Activated CD4-positive, alpha-beta T cell treated with anti-CD3 and anti-CD28 coated beads, Interleukin-2, amount 10 ng/mL, durations not matched to agents 24 days and 14 days (primary cell): ENCODE data around the gene NTSR1. TPM values are rescaled to one million over a fixed set of nuclear protein-coding genes. Genes with fewer than 3 reads are reported as not detected.

ENCODE experiments used
- DNase-seq: peaks from one replicate; pipeline ENCODE4 v3.0.0; 2022
- H3K27ac Mint-ChIP-seq: one replicate; pipeline ENCODE4 v1.8.0; 2022; ENCODE audit warnings: mild to moderate bottlenecking, mixed read lengths
- H3K27me3 Mint-ChIP-seq: one replicate; pipeline ENCODE4 v1.8.0; 2022; ENCODE audit warnings: mixed read lengths
- H3K36me3 Mint-ChIP-seq: one replicate; pipeline ENCODE4 v1.8.0; 2022; ENCODE audit warnings: low read depth, mild to moderate bottlenecking, mixed read lengths
- H3K4me1 Mint-ChIP-seq: one replicate; pipeline ENCODE4 v1.8.0; 2021; ENCODE audit warnings: mixed read lengths
- H3K4me3 Mint-ChIP-seq: one replicate; pipeline ENCODE4 v1.8.0; 2022; ENCODE audit warnings: mild to moderate bottlenecking, moderate library complexity, mixed read lengths
- H3K9me3 Mint-ChIP-seq: one replicate; pipeline ENCODE4 v1.8.0; 2021; ENCODE audit warnings: mixed read lengths
- intact Hi-C: fragments of 100-400 bp; cut with micrococcal nuclease; formaldehyde crosslinking; loops from one replicate; pipeline ENCODE4 v1.15.1; 2023
- total RNA-seq: library from RNA; stranded (reverse); gene quantifications from 2 replicates; pipeline ENCODE4 v1.2.3, GENCODE V29; 2022

Gene NTSR1
- total RNA-seq, 1 donor from 2014 or later: not detected

GRCh38 chr20:62765432-62766070 lies 56.9 kb downstream of the NTSR1 start:
- Mint-ChIP-seq H3K27ac (no peak overlapping the region), H3K9me3 (no peaks in the 10 kb centered on the region), H3K27me3 (peaks cover 2% of the 10 kb centered on the region), H3K4me3 (no peak overlapping the region), H3K4me1 (no peaks in the 10 kb centered on the region), H3K36me3 (no peaks in the 10 kb centered on the region)
- intact Hi-C loops: no loop called here
- no peak for DNase-seq

- Mint-ChIP-seq H3K27me3 (peaks cover 2% of the 10 kb centered on the region), H3K4me1 (no peaks in the 10 kb centered on the region), H3K36me3 (no peaks in the 10 kb centered on the region), H3K9me3 (no peaks in the 10 kb centered on the region), H3K27ac (no peak overlapping the region), H3K4me3 (no peak overlapping the region)
- intact Hi-C loops: no loop called here
- no peak for DNase-seq
Observed at GRCh38 chr20:62766071-62766450, 57.4 kb downstream of the NTSR1 start.

- intact Hi-C loops: no loop called here
- no peak overlapping the region for H3K27ac Mint-ChIP-seq
- no peaks in the 10 kb centered on the region for H3K9me3 Mint-ChIP-seq
- H3K36me3 Mint-ChIP-seq: no peaks in the 10 kb centered on the region
- H3K4me3 Mint-ChIP-seq: no peak overlapping the region
- DNase-seq: no peak
- peaks cover 2% of the 10 kb centered on the region for H3K27me3 Mint-ChIP-seq
- H3K4me1 Mint-ChIP-seq: no peaks in the 10 kb centered on the region
Observed at GRCh38 chr20:62766716-62767115, 58.1 kb downstream of the NTSR1 start.

- H3K9me3 Mint-ChIP-seq: no peaks in the 10 kb centered on the region
- no peak overlapping the region for H3K27ac Mint-ChIP-seq
- H3K4me1 Mint-ChIP-seq: no peaks in the 10 kb centered on the region
- peaks cover 2% of the 10 kb centered on the region for H3K27me3 Mint-ChIP-seq
- no peaks in the 10 kb centered on the region for H3K36me3 Mint-ChIP-seq
- H3K4me3 Mint-ChIP-seq: no peak overlapping the region
- no peak for DNase-seq
- intact Hi-C loops: no loop called here
Observed at GRCh38 chr20:62768234-62768546, 59.6 kb downstream of the NTSR1 start.

GRCh38 chr20:62768551-62769287 lies 60.1 kb downstream of the NTSR1 start:
- peaks cover 2% of the 10 kb centered on the region for H3K27me3 Mint-ChIP-seq
- intact Hi-C loops: no loop called here

DNA sequence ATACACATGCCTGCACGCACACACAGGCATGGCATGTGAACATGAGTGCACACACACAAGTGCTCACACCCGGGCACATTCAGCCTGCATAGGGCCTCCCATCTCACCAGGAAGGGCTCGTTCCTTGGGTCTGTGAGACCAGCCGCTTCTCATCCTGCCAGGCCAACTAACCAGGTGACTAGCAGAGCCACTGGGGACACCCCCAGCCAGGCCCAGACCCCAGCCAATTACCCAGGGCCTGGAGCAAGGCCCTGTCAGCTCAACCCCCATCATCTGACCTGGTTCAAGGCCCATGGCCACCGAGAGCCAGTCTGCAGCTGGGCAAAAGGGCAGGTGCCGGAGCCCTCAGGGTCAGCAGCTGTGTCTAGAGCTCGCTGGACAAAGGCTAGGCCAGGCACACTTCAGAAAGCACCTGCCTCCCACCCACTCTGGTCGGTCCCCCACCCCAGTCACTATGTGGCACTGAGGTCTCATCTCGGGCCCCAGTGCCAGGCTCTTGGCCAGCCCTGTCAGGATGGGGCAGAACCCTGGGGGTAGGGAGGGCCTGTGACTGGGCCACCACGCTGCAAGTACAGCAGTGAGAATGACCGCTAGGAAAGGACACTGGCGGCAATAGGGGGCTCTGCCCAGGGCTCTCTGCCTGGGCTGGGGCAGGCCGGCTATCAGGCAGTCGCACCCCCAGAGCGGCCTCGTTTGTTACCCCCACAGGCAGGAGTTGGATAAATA lies 60.9 kb downstream of the NTSR1 start:
- no peak for DNase-seq
- no peak overlapping the region for H3K27ac Mint-ChIP-seq
- H3K4me1 Mint-ChIP-seq: peaks cover 4% of the 10 kb centered on the region
- intact Hi-C loops: no loop called here
- H3K27me3 Mint-ChIP-seq: peaks cover 2% of the 10 kb centered on the region
- no peak overlapping the region for H3K4me3 Mint-ChIP-seq
- no peaks in the 10 kb centered on the region for H3K36me3 Mint-ChIP-seq
- no peaks in the 10 kb centered on the region for H3K9me3 Mint-ChIP-seq

More at GRCh38 chr20:62768551-62769287, 60.1 kb downstream of the NTSR1 start:
- Mint-ChIP-seq H3K4me3 (no peak overlapping the region), H3K36me3 (no peaks in the 10 kb centered on the region), H3K4me1 (no peaks in the 10 kb centered on the region), H3K27ac (no peak overlapping the region), H3K9me3 (no peaks in the 10 kb centered on the region)
- no peak for DNase-seq

DNA sequence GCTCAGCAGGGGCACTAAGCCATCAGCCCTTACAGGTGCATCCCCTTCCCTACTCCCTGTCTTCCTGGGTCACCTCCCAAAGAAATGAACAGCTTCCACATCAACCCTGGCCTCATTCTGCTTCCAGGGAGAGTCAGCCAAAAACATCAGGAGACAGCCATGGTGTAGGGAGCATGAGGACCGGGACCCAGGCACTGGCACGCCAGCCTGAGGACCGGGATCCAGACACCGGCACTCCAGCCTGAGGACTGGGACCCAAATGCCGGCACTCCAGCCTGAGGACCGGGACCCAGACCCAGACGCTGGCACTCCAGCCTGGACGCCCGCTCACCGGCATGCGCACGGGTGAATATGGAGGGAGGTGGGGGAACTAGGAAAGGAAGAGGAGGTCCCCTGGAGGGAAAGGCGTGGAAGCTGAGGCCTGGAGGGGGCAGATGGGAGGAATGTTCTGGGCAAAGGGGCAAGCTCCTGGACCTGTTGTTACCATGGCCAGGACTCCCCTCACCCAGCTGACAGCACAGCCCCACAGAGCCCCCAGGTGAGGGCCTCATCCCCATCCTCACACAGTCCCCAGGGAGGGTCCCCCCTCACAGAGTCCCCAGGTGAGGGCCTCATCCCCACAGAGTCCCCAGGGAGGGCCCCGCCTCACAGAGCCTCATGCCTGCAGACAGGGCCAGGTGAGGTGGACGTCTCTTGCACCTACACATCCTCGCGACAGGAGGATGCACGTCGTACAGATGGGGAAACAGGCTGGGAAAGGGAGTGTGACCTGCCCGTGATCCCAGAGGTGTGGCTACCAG lies 61.7 kb downstream of the NTSR1 start:
- intact Hi-C loops: no loop called here
- Mint-ChIP-seq H3K4me3 (no peak overlapping the region), H3K27me3 (peaks cover 2% of the 10 kb centered on the region), H3K4me1 (peaks cover 12% of the 10 kb centered on the region), H3K36me3 (no peaks in the 10 kb centered on the region), H3K27ac (no peak overlapping the region), H3K9me3 (no peaks in the 10 kb centered on the region)
- DNase-seq: no peak

- Mint-ChIP-seq H3K9me3 (no peaks in the 10 kb centered on the region), H3K27ac (no peak overlapping the region), H3K36me3 (no peaks in the 10 kb centered on the region), H3K4me3 (no peak overlapping the region), H3K27me3 (peaks cover 2% of the 10 kb centered on the region), H3K4me1 (peaks cover 16% of the 10 kb centered on the region)
- intact Hi-C loops: no loop called here
- no peak for DNase-seq
Observed at GRCh38 chr20:62770916-62771315, 62.3 kb downstream of the NTSR1 start.

DNA sequence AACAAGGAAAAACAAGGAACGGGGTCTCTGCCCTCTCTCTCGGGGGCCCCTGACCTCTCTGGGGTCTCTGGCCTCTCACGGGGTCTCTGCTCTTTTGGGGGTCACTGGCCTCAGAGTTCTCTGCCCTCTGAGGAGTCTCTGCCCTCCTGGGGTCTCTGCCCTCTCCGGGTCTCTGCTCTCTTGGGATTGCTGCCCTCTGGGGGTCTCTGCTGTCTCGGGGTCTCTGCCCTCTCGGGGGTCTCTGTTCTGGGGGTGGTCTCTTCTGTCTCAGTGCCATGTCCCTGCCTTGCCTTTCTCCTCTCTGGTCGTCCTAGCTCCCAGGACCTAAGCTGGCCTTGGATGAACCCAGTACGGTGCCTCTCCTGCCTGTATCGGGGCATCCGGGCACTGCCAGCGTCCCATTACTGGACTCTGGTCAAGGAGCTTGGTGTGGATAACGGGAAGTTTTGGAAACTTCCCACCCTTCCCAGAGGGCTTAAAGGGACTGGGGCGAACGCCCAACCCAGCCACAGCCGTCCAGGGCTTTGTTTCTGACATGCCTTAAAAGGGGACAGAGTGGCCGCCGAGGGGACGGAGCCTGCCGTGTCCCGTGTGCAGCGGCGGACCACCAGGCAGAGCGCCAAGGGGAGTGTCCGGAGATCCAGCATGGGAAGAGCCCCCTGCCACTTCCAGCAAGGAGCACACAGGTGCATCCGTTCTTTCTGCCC lies 62.9 kb downstream of the NTSR1 start:
- DNase-seq: no peak
- Mint-ChIP-seq H3K27ac (no peak overlapping the region), H3K4me1 (peaks cover 21% of the 10 kb centered on the region), H3K27me3 (peaks cover 2% of the 10 kb centered on the region), H3K36me3 (no peaks in the 10 kb centered on the region), H3K4me3 (no peak overlapping the region), H3K9me3 (no peaks in the 10 kb centered on the region)
- intact Hi-C loops: no loop called here

DNA sequence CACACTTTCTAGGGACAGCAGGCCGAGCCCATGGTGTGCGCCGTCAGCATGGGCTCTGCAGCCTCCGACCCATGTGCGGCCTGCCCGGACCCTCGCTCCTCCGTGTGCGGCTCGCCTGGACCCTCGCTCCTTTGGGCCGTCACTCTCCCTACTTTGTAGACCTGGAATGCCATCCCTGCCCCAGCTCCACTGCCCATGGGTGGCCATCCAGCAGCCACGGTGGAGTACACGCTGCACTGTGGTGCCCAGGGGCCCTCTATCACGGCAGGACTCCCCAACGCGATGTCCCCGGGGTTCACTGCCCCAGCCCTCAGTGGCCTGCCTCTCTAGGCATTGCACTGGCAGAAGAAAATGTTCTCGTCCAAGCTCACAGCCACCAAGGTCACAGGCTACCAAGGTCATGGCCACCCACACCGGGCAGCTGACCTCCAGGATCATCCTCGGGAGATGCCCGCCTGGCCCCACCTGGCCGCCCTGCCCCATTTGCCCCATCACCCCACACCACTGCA lies 63.5 kb downstream of the NTSR1 start:
- Mint-ChIP-seq H3K36me3 (no peaks in the 10 kb centered on the region), H3K4me3 (no peak overlapping the region), H3K27me3 (no peaks in the 10 kb centered on the region), H3K9me3 (peaks cover 3% of the 10 kb centered on the region), H3K27ac (no peak overlapping the region), H3K4me1 (peaks cover 26% of the 10 kb centered on the region)
- intact Hi-C loops: no loop called here
- no peak for DNase-seq

DNA sequence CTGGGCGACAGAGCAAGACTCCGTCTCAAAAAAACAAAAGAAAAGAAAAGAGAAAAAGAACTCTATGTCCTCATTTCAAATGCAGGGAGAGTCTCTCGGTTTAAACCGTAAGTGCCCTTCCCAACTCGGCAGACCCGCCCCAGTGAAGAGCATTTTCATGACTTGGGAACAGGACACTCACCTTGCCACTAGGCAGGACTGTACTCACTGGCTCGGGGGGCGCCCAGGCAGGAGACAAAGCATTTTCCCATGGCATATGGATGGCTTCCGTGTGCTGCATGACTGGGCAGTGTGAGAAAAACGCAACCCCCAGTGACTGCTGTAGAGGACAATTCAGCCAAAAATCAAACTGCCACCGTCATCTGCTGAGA lies 64.0 kb downstream of the NTSR1 start:
- Mint-ChIP-seq H3K27ac (no peak overlapping the region), H3K27me3 (no peaks in the 10 kb centered on the region), H3K4me1 (peaks cover 28% of the 10 kb centered on the region), H3K9me3 (peaks cover 5% of the 10 kb centered on the region), H3K36me3 (no peaks in the 10 kb centered on the region), H3K4me3 (no peak overlapping the region)
- intact Hi-C loops: no loop called here
- DNase-seq: no peak

DNA sequence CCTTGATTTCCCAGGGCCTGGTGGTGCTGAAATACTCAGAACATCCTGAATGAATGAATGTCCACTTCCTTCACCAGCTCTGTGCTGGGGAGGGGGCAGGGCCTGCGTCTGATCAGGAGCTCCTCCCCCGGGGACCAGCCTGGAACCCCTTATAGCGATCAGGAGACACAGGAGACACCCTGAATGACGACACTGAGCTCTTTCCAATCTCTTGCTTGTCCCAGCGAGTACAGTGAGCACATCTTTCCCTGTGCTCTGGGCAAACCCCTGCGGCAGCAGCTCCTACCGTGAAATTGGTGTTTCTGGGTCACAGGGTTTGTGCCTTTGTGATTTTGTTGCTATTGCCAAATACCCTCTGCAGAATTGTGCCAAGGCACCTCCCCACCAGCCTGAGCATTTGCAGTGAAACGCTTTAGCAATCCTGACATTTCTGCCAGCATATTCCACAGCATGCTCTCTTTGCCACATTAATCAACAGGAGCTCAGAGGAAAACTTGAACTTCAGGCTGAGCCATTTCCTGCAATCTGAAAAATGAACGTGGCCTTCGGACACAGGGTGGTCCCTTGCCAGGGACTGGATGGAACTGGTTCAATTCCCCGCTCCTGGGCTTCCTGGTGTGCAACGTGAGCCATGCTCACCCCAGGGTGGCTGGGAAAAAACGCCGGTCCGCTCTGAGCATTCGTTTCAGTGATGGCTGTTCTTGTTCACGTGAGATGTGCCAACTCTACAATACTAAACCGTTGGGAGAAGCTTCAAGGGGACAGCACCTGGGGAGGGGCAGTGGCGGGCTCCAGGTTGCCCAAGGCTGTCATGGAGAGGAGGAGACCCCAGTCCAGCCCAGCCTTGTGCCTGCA lies 64.6 kb downstream of the NTSR1 start:
- H3K9me3 Mint-ChIP-seq: peaks cover 5% of the 10 kb centered on the region
- no peaks in the 10 kb centered on the region for H3K27me3 Mint-ChIP-seq
- intact Hi-C loops: no loop called here
- H3K36me3 Mint-ChIP-seq: no peaks in the 10 kb centered on the region
- peaks cover 28% of the 10 kb centered on the region for H3K4me1 Mint-ChIP-seq
- DNase-seq: no peak
- no peak overlapping the region for H3K27ac Mint-ChIP-seq
- H3K4me3 Mint-ChIP-seq: no peak overlapping the region
